ENCODE results near the gene RPL13A. TPM values are rescaled to one million over a fixed set of nuclear protein-coding genes. Genes with fewer than 3 reads are reported as not detected.

RPL13A gene
- total RNA-seq, 1 experiment from 2014 or later = 1,196 TPM

GRCh38 chr19:49518033-49518432 is 30.6 kb downstream of the RPL13A start:
- no peak for ATAC-seq
- BruUV-seq (replicated peaks) = no TSS peak
- ChIA-PET POLR2A (no interaction called here), CTCF (no interaction called here)
- in situ Hi-C loops (cut with HindIII; ENCODE audit: low pct_unique_long_range_greater_than_20kb, low sequenced_read_pairs) (no loop called here), intact Hi-C loops (cut with micrococcal nuclease; ENCODE audit: unreplicated experiment) (no loop called here)
- TF ChIP-seq SIN3A (IDR thresholded peaks at IDR 0.05; ENCODE audit: borderline replicate concordance, insufficient read depth, low read depth, low read length) (no peak), REST (IDR thresholded peaks at IDR 0.05; ENCODE audit: insufficient read depth in 1 of 2, low read depth in 2 of 2, low read length in 1 of 2) (no peak), POLR2AphosphoS5 (IDR thresholded peaks at IDR 0.05; ENCODE audit: low read depth, low read length) (no peak), TCF7L2 (IDR thresholded peaks at IDR 0.05; ENCODE audit: low read depth, low read length) (no peak)
- TF ChIP-seq, protein P1, sequence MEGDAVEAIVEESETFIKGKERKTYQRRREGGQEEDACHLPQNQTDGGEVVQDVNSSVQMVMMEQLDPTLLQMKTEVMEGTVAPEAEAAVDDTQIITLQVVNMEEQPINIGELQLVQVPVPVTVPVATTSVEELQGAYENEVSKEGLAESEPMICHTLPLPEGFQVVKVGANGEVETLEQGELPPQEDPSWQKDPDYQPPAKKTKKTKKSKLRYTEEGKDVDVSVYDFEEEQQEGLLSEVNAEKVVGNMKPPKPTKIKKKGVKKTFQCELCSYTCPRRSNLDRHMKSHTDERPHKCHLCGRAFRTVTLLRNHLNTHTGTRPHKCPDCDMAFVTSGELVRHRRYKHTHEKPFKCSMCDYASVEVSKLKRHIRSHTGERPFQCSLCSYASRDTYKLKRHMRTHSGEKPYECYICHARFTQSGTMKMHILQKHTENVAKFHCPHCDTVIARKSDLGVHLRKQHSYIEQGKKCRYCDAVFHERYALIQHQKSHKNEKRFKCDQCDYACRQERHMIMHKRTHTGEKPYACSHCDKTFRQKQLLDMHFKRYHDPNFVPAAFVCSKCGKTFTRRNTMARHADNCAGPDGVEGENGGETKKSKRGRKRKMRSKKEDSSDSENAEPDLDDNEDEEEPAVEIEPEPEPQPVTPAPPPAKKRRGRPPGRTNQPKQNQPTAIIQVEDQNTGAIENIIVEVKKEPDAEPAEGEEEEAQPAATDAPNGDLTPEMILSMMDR (IDR thresholded peaks at IDR 0.05) = no peak
- Histone ChIP-seq H3K9me3 (ENCODE audit: control insufficient read depth, insufficient read depth, low read depth, low read length) (no peaks in the 10 kb centered on the region), H3K36me3 (ENCODE audit: control insufficient read depth, insufficient read depth, low read length) (no peaks in the 10 kb centered on the region), H3K27me3 (ENCODE audit: control insufficient read depth, insufficient read depth, low read length) (no peaks in the 10 kb centered on the region), H3K27ac (ENCODE audit: low read length) (no peak overlapping the region), H3K4me3 (ENCODE audit: low read depth in 2 of 2, low read length in 2 of 2) (no peak overlapping the region), H3K4me1 (ENCODE audit: control insufficient read depth, insufficient read depth, low read length) (no peaks in the 10 kb centered on the region)
- DNase-seq (ENCODE audit: low read depth, low spot score) = no peak

- ChIA-PET CTCF (no interaction called here), POLR2A (no interaction called here)
- TF ChIP-seq POLR2AphosphoS5 (IDR thresholded peaks at IDR 0.05; ENCODE audit: low read depth, low read length) = no peak
- no peak for TF ChIP-seq TCF7L2 (IDR thresholded peaks at IDR 0.05; ENCODE audit: low read depth, low read length)
- no peak for TF ChIP-seq REST (IDR thresholded peaks at IDR 0.05; ENCODE audit: insufficient read depth in 1 of 2, low read depth in 2 of 2, low read length in 1 of 2)
- TF ChIP-seq, protein P1 (IDR thresholded peaks at IDR 0.05) = no peak
- no peak for TF ChIP-seq SIN3A (IDR thresholded peaks at IDR 0.05; ENCODE audit: borderline replicate concordance, insufficient read depth, low read depth, low read length)
- H3K27me3 ChIP-seq (ENCODE audit: control insufficient read depth, insufficient read depth, low read length) = no peaks in the 10 kb centered on the region
- no peak overlapping the region for H3K27ac ChIP-seq (ENCODE audit: low read length)
- H3K4me3 ChIP-seq (ENCODE audit: low read depth in 2 of 2, low read length in 2 of 2) = no peak overlapping the region
- no peaks in the 10 kb centered on the region for H3K4me1 ChIP-seq (ENCODE audit: control insufficient read depth, insufficient read depth, low read length)
- intact Hi-C loops (cut with micrococcal nuclease; ENCODE audit: unreplicated experiment) (no loop called here), in situ Hi-C loops (cut with HindIII; ENCODE audit: low pct_unique_long_range_greater_than_20kb, low sequenced_read_pairs) (no loop called here)
- no peak for ATAC-seq
- DNase-seq (ENCODE audit: low read depth, low spot score) = no peak
- BruUV-seq (replicated peaks) = no TSS peak
- no peaks in the 10 kb centered on the region for H3K36me3 ChIP-seq (ENCODE audit: control insufficient read depth, insufficient read depth, low read length)
- no peaks in the 10 kb centered on the region for H3K9me3 ChIP-seq (ENCODE audit: control insufficient read depth, insufficient read depth, low read depth, low read length)
Measured at GRCh38 chr19:49520705-49521319, 33.4 kb downstream of the RPL13A start.
